Measurements from ENCODE around the gene SDC1.

Gene SDC1

GRCh38 chr2:20168727-20169696, 55.9 kb downstream of the SDC1 start:
- no peak for DNase-seq

GRCh38 chr2:20168048-20168726, 56.7 kb downstream of the SDC1 start:
- no peak for DNase-seq

- DNase-seq: no peak
These were observed 57.6 kb downstream of the SDC1 start for GRCh38 chr2:20167356-20167755.

- DNase-seq: no peak
These were observed 59.0 kb downstream of the SDC1 start for GRCh38 chr2:20165677-20166509.

- DNase-seq: no peak
These were observed 60.0 kb downstream of the SDC1 start for GRCh38 chr2:20164734-20165478.

DNA sequence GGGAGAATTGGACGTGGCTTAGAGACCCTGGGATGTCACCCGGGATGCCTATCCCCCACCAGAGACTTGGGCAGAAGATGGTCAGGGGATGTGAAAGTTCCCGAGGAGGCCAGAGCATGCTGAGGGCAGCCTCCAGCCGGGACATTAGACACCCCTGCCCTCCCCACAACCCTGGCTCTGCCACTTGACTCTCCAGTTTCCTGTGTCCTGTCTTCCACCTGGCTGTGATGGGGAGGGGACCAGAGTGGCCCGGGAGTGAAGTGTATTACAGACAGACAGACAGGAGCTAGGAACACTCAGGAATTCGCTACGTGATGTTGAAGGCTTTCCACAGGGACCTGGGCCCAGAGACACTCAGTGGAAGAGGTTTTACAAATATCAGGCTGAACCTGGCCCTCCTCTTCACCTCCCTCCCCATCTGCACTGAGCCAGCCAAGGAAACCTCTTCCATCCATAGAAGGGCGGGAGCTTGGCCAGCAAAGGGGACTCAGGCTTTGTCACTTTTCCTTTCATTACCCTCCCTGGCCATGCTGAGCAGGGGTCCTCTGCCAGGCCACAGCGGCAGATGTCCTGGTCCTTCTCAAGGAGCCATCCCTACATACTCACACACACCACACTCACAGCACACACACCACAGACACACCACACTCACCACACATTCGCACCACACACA, 60.7 kb downstream of the SDC1 start:
- no peak for DNase-seq

DNA sequence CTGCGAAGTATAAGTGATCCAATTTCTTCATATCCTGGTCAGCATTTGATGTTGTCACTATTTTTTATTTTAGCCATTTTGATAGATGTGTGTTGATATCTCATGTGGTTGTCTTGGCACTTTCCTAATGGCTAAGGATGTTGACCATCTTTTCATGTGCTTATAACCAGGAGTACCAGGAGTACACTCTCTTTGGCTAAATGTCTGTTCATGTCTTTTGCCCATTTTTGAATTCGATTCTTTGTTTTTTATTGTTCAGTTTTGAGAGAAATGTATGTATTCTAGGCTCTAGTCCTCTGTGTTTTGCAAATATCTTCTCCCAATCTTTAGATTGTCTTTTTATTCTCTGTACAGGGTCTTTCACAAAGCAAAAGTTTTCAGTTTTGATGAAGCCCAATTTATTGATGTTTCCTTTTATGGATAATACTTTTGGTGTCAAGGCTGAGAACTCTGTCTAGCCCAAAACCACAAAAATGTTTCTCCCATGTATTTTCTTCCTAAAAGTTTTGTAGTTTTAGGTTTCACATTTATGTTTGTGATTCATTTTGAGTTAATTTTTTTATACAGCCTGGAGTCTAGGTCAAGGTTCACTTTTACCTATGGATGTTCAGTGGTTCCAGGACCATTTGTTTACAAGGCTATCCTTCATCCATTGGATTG, 65.4 kb downstream of the SDC1 start:
- no peak for DNase-seq

DNA sequence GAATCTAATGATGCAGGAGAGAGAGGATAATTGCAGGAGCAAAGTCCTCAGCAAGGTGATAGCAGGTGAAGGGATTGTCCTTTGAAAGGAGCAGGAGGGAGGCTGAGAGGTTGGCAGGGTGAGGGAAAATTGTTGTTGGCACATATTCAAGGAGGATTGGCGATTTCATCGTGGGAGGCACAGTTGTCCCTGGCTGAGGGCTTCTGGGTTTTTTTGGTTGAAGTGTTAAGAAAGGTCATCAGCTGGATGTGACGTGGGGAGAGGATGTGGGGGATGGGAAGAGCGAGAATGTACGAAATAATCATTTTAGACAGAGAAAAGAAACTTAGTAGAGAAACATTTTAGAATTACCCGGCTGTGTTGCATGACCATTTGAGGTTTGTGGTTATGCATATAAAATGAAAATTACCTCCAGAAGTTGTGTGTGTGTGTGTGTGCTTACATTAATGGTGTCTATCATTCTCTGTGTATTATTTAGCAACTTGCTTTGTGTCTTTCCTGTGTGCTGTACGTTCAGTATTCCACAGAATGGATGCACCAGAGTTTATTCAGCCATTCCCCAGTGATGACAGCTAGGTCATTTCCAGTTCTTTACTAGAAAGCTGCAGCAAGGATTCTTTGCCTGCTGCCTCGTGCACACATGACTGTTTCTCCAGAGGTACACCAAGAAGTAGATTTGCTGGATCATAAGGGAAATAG, 67.6 kb downstream of the SDC1 start:
- no peak for DNase-seq

DNA sequence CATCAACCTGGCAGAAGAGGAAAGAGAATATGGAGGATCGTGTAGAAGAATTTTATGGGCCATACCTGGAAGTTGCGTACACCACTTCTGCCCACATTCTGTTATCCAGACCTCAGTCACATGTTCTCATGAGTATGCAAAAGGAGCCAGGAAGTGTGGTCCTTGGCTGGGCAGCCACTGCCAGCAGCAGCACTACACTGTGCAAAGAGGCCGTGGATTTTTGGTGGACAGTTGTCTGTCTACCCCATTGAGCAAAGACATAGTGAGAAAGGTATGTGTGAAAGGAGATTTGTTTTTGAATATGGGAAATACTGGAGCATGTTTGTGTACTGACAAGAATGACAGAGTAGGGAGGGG, 68.1 kb downstream of the SDC1 start:
- no peak for DNase-seq

DNA sequence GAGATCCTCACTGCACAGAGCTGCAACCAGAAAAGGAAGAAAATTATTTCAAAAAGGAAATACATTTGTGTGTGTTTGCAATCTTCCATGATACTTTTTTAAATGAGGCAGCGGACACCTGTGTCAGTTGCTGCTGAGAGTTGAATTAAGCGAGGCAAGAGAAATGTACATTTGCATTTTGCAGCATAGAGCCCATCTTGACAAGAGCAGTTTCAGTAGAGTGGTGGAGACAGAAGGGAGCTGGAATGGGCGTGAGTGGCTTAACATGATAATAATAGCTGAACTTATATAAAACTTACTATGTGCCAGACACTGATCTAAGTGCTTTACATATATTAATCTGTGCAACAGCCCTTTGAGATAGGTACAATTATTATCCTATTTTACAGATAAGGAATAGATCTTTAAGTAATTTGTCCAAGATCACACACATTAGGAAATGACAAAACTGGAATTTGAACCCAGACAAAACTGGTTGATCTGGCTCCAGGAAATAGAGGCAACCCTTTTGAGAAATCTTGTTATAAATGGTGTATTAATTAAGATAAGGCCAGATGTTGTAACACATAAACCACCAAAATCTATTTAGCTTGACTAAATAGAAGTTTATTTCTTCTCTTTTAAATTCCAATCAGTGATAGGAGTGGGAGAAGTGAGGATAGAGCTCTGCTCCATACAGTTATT, 68.7 kb downstream of the SDC1 start:
- no peak for DNase-seq

- no peak for DNase-seq
These were observed 71.6 kb downstream of the SDC1 start for GRCh38 chr2:20153131-20153851.

DNA sequence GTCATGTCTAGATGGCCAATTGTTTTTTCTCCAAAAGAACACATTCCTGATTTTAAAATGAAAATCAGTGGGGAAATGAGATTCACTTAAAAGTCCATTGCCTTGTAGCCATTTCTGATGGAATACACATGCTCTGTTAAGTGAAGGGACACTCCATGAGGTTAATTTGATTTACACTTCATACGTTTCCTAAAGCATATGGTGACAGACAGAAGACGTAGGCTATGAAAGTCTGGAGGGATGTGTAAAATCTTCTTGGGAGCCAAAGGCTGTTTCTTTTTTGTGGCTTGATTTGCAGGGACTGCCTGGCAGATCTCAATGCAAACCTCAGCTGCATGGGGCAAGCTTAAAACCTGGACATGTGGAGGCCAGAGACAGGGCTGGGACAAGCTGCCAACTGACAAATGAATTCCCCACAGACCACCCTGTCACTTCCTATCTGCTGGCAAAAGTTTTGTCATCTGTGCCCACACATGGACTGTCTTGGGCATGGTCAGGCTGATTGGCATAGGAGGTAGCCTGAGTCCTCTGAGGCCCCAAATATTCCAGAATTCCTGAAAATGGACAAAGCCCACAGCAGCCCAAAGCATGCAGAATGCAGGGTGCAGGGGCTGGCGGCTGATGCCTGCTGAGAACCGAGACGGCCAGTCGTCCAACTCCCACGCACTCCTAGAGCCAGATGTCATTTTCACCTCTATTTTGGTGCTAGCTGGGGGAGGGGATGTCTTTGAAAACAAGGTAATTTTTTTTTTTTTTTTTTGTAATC, 73.9 kb downstream of the SDC1 start:
- DNase-seq: no peak
